Astrocyte (in vitro differentiated cells and primary cell): ENCODE results near the gene MXRA8.

ENCODE experiments used
- EZH2 ChIP-seq: IDR thresholded peaks from 2 replicates; pipeline ENCODE4 v1.6.1; 2012; ENCODE audit warnings: mild to moderate bottlenecking, low read length, inconsistent platforms; ENCODE audit not compliant: insufficient read depth
- TF ChIP-seq, protein P1 (sequence below): IDR thresholded peaks from 2 replicates; pipeline ENCODE4 v1.5.1; 2011; ENCODE audit warnings: low read depth, mild to moderate bottlenecking, inconsistent platforms, low read length, moderate library complexity; ENCODE audit not compliant: insufficient read depth

- TF ChIP-seq, protein P1, sequence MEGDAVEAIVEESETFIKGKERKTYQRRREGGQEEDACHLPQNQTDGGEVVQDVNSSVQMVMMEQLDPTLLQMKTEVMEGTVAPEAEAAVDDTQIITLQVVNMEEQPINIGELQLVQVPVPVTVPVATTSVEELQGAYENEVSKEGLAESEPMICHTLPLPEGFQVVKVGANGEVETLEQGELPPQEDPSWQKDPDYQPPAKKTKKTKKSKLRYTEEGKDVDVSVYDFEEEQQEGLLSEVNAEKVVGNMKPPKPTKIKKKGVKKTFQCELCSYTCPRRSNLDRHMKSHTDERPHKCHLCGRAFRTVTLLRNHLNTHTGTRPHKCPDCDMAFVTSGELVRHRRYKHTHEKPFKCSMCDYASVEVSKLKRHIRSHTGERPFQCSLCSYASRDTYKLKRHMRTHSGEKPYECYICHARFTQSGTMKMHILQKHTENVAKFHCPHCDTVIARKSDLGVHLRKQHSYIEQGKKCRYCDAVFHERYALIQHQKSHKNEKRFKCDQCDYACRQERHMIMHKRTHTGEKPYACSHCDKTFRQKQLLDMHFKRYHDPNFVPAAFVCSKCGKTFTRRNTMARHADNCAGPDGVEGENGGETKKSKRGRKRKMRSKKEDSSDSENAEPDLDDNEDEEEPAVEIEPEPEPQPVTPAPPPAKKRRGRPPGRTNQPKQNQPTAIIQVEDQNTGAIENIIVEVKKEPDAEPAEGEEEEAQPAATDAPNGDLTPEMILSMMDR: no peak
- no peak for TF ChIP-seq EZH2
Observed at GRCh38 chr1:1352786-1353388, 5.5 kb downstream of the MXRA8 start.
